IMR-90 (cell line): ENCODE measurements around the gene ZNF575.

Source experiments
- BHLHE40 ChIP-seq: fragments of 150-350 bp; IDR thresholded peaks from 2 replicates; pipeline ENCODE4 v1.6.1; 2016; ENCODE audit warnings: mild to moderate bottlenecking, low read depth, low read length
- CEBPB ChIP-seq: IDR thresholded peaks from 2 replicates; pipeline ENCODE4 v1.6.1; 2012; ENCODE audit warnings: low read depth, low read length, improper control_type of control experiment
- CTCF ChIP-seq: conservative IDR thresholded peaks from 2 replicates; pipeline ENCODE4 v1.5.1; 2012; ENCODE audit warnings: mild to moderate bottlenecking, low read depth, low read length, improper control_type of control experiment
- ELK1 ChIP-seq: fragments of 150-350 bp; IDR thresholded peaks from 2 replicates; pipeline ENCODE4 v1.6.1; 2016; ENCODE audit warnings: low read depth, mild to moderate bottlenecking, low read length, moderate library complexity, borderline replicate concordance
- MAFK ChIP-seq: IDR thresholded peaks from 2 replicates; pipeline ENCODE4 v1.6.1; 2012; ENCODE audit warnings: low read depth, low read length, improper control_type of control experiment
- MXI1 ChIP-seq: IDR thresholded peaks from 2 replicates; pipeline ENCODE4 v1.6.1; 2012; ENCODE audit warnings: low read depth, mild to moderate bottlenecking, low read length, moderate library complexity, borderline replicate concordance
- NFE2L2 ChIP-seq: fragments of 150-350 bp; IDR thresholded peaks from 2 replicates; pipeline ENCODE4 v1.6.1; 2016; ENCODE audit warnings: low read depth, mild to moderate bottlenecking, low read length
- POLR2A ChIP-seq: IDR thresholded peaks from 2 replicates; pipeline ENCODE4 v1.6.1; 2012; ENCODE audit warnings: mild to moderate bottlenecking, low read depth, low read length
- RAD21 ChIP-seq: IDR thresholded peaks from 2 replicates; pipeline ENCODE4 v1.6.1; 2012; ENCODE audit warnings: low read length, improper control_type of control experiment
- RFX5 ChIP-seq: IDR thresholded peaks from 2 replicates; pipeline ENCODE4 v1.8.0; 2012; ENCODE audit warnings: low read depth, mild to moderate bottlenecking, low read length, moderate library complexity
- SMC3 ChIP-seq: fragments of 150-350 bp; IDR thresholded peaks from 2 replicates; pipeline ENCODE4 v1.6.1; 2016; ENCODE audit warnings: low read depth, mild to moderate bottlenecking, antibody characterized with exemption, low read length, moderate library complexity
- USF2 ChIP-seq: fragments of 150-350 bp; IDR thresholded peaks from 2 replicates; pipeline ENCODE4 v1.6.1; 2017; ENCODE audit warnings: mild to moderate bottlenecking, antibody characterized with exemption, low read length, low read depth

GRCh38 chr19:43533546-43534304, 737 bp downstream of the ZNF575 start:
- TF ChIP-seq CTCF (no peak), BHLHE40 (no peak), MAFK (no peak), RAD21 (no peak), SMC3 (no peak), CEBPB (peak; percentile 89), MXI1 (no peak), ELK1 (no peak), RFX5 (no peak), POLR2A (no peak), USF2 (no peak), NFE2L2 (no peak)
